DMS53 (cell line): ENCODE data around the gene LOXL1.
"Not testable (repeated sequence)": the region's sequence is repeated elsewhere in the genome, so short reads cannot be mapped to it uniquely, and the experiment has no call there.

Source experiments
- DNase-seq: peaks from one replicate; lab custom pipeline; 2025; lab: John Stamatoyannopoulos, UW

LOXL1 gene

DNA sequence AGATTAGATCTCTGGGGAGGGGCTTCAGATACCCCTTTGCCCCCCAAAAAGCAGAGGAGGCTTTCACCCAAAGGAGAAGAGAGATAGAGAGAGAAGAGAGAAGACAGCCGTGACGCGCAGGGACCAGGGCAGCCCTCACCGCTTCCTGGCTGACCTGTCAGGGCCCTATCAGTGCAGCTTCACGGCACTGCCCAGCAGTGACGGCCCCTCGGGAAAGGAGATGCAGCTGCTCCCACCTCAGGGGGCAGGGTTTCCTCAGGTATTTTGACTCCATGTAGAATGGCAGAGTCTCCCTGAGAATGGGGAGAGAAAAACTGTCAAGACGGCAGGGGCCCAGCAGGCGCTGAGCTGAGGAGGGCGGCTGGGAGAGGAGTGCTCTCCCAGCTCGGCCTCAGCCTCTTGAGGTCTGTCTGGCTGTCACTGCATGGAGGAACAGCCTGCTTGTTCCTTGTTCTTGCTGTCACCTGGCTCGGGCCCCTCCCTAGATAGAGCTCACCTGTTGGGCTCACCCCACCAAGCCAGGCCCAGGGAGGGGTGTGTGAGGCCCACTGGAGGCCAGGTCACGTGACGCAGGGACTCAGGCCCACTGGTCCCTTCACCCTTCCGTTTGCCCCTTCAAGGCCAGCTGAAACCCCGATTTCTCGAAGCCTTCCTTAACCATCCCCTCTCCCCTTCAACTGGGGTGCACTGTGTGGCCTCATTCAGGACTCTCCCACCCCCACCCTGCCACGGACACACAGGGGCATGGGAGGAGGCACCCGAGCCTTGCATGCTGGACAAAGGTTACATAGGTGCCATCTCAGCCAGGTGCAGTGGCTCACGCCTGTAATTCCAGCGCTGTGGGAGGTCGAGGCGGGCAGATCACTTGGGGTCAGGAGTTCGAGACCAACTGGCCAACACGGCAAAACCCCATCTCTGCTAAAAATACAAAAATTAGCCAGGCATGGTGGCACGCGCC is 28.2 kb downstream of the LOXL1 start:
- DNase-seq, result no peak

DNA sequence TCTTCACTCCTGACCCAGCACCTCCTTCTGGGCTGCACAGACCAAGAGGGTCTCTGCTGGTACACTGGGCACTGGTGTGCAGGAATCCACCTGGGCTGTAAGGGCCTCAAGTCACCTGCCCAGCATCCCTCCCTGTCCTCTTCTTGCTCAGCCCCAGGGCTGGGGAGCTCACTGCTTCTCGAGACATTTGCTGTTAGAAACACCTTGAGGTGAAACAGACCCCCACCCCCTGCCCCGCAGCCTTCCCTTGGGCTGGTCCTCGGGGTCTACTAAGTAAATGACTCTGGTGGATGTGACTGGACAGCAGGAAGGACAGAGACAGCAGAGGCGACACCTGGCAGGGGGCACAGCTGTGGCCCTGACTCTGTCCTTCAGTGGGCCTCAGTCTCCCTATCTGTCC is 29.1 kb downstream of the LOXL1 start:
- DNase-seq, result no peak

DNA sequence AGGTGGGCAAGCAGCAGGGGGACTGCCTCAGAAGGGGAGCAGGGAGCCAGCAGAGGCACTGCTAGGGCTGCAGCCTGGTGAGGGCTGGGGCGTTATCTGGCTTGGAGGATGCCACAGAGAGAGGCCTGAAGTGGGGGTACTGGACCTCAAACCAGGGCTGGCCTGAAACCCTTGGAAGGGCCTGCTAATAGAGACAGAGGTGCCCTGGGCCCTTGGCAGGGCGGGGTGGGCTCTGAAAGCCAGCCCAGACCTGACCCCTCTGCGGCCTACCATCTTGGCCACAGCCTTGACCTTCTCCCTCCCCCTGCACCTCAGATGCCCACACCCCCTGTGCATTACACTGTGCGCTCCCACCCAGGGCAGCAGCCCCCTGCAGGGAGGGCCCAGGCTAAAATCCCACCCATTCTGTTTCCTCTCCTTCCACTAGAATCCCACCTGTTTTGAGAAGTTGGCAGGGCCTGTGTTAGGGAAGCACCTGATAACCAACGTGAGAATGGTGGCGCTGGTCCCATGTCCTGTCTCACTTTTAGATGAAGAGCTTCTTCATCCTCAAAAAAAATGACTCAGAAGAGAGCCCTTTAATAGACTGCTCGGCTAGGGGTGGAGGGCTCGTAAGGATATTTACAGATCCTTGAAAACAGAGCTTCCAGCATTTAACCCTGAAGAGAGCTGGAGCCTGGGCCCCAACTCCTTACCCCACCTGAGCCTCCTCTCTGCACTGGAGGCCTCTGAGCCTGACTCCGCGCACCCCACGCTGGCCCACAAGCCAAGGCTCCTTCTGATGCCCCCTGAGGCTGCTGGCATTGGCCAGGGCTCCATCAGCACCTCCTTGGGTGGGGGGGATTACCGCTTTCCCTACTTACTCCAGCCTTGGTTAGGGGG is 29.8 kb downstream of the LOXL1 start:
- no peak for DNase-seq

DNA sequence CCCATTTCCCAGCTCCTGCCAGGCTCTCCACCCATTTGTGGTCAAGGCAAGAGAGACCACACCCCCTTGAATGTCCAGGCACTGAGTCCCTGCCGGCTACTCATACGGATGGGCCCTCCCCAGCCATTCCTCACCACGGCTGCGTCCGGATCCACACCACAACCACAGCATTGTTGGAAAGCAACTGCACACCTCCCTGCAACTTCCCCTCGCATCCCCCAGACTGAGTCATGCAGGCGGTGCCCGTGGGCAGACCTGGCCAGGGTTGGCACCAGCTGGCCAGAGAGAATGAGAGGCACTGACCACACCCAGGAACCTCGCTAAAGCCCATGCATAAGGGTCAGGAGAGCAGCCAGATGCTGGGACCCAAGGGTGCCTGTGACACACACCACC is 30.5 kb downstream of the LOXL1 start:
- DNase-seq, result peak; percentile 4

DNA sequence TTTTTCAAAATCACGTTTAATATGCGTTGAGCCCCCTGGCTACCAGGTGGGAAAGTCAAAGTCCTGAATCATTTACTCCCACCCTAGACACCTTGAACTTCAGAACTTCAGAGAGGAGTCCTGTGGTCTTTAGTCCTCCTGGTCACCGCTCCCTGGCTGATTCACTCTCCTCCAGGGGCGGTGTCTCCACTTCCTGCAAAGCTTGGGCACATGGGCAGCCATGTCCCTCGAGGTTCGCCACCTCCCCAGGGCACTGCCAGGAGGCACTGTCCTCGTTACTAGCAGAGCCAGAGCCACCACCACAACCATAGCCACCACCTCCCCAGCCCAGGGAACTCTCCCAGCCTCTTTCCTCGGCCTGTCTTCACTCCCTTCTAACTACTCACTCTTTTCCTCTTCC is 31.0 kb downstream of the LOXL1 start:
- DNase-seq, result no peak

DNA sequence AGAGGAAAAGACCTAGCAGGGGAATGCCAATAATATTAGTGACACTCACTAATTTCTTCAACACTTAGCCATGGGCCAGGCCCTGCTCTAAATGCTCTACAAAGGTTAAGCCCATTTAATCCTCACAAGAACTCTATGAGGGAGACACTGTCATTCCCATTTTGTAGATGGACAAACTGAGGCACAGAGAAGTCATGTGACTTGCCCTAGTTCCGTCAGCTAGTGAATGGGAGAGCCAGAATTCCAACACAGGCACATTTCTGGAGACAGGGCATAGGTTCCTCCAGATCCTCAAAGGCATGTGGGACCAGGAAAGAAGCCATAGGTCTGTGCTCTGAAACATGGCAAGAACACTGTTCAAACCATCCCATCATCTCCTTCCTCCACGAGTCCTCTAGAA is 31.5 kb downstream of the LOXL1 start:
- DNase-seq, result no peak

DNA sequence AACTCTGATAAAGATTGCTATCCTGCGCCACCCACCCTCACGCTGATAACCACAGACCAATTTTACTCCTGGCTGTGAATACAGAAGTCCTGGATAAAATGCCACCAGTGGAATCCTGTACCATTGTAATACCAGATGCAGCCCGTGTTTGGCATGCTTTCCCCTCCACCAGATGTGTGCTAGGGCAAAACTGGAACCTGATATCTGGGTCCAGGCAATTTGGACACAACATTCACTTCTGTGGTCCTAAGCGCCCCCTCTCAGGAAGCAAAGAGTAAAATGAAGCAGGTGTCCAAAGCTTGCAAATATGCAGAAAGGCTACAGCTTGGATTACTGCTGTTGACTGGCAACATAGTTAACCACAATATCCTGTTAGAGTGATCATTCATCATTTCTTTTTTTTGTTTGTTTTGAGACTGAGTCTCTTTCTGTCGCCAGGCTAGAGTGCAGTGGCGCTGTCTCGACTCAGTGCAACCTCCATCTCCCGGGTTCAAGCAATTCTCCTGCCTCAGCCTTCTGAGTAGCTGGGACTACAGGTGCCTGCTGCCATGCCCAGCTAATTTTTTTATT is 32.8 kb downstream of the LOXL1 start:
- peak; percentile 20 for DNase-seq

DNA sequence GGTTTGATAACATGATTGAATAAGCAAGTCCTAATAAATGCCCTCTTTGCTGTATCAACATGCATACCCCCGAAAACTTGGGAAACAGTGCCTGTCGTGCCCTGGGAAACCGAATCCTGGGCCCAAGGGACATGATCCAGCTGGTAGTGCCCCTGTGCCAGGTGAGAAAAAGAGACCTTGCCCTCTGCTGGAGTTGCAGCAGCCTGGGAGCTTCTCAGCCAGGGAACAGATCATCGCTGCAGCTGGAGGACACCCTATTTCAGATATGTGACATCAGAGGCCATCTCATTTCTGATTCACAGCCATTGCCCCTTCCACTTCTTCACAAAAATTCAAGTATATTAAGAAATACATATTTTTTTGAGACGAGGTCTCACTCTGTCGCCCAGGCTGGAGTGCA is 33.5 kb downstream of the LOXL1 start:
- DNase-seq, result no peak

DNA sequence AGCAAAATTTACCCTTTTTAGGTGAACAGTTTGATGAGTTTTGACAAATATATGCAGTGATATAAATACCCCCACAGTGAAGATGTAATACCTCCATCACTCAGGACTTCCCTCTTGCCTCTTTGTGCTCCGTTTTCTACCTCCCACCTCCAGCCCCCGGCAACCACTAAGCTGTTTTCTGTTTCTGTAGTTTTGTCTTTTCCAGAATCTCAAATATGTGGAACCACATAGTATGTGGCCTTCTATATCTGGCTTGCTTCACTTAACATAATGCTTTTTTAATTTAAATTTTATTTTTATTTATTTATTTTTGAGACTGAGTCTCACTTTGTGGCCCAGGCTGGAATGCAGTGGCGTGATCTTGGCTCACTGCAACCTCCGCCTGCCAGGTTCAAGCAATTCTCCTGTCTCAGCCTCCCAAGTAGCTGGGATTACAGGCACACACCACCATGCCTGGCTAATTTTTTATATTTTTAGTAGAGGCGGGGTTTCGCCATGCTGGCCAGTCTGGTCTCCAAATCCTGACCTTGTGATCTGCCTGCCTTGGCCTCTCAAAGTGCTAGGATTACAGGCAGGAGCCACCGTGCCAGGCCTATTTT is 34.3 kb downstream of the LOXL1 start:
- not testable (repeated sequence) for DNase-seq

DNA sequence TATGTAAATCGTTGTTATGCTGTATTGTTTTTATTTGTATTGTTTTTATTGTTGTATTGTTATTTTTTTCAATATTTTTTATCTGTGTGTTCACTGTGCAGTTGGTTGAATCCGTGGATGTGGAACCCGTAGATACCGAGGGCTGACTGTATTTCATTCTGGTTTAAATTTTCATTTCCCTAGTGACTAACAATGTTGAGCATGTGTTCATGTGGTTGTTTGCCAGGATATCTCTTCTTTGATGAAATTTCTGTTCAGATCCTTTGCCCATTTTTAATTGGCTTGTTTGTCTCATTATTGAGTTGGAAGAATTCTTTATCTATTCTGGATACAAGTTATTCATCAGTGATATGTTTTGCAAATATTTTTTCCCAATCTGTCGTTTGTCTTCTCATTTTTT is 36.2 kb downstream of the LOXL1 start:
- DNase-seq, result no peak

DNA sequence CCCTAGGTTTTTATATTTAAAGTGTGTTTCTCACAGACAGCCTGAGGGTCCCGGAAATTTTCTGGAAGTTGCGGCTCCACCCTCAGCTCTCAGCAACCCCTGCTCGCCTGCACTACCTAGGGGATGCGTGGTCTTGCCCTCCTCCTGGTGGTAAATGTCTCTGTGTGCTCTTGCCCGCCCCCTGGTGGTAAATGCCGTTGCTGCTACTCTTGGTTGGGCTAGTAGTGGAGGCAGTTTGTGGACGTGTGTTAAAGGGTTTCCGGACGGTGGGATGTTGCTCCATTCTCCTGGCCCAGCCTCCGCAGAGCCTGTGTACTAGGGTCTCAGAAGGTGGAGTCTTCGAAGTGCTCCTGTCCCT is 38.5 kb downstream of the LOXL1 start:
- DNase-seq, result peak; percentile 81

DNA sequence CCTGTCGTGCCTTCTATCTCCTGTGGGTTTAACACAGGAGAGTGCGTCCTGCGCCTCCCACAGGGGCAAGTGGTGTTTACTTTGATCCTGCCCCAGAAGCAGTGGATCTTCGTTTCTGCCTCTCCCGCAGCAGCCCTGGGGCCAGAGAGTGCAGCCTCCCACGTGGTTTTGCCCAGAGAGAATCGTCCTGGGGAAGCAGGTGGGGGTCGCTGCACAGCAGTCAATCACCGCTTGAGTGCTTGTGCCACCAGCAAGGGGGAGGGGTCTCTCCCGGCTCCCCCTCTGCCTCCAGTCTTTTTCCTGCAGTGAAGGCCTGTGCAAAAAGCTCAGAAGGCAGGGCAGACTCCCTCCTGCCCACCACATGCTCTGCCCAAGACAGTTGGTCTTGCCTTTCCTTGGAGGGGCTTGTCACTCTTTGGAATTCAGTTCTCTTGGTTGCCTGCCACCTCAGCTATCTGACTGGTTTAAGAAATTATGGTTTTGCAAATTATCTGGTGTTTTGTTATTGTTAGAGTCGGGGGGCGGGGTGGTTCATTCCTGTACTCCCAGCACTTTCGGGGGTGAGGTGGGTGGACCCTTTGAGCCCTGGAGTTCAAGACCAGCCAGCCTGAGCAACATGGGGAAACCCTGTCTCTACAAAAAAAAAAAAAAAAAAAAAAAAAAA is 39.0 kb downstream of the LOXL1 start:
- DNase-seq, result no peak

DNA sequence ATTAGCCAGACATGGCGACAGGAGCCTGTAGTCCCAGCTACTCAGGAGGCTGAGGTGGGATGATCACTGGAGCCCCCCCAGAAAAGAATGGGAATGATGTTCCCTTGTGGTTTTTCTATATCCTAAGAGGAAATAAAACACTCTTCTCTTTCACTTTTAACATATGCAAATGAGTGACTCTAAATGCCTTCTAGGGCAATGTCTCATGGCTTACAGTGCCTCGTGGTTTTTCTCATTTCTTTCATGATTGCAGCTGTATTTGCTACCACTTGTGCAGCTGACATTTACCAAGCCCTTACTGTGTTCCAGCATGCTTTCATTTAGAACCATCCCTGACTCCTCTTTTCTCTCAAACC is 39.5 kb downstream of the LOXL1 start:
- DNase-seq, result peak; percentile 18

DNA sequence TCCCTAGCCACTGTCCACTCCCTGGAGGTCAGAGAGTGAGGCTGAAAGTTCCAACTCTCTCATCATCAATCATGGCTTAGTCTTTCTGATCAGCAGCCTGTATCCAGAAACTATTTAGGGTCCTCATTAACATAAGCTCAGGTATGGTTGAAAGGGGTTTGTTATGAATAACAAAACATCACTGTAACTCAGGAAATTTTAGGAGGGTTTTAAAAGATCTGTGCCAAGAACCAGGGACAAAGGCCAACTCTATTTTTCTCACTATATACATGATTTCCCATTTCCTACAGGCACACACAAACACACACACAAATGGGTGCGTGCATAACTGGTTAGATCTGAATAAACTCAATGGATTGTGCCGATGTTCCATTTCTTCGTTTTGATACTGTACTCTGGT is 42.2 kb downstream of the LOXL1 start:
- DNase-seq, result no peak

DNA sequence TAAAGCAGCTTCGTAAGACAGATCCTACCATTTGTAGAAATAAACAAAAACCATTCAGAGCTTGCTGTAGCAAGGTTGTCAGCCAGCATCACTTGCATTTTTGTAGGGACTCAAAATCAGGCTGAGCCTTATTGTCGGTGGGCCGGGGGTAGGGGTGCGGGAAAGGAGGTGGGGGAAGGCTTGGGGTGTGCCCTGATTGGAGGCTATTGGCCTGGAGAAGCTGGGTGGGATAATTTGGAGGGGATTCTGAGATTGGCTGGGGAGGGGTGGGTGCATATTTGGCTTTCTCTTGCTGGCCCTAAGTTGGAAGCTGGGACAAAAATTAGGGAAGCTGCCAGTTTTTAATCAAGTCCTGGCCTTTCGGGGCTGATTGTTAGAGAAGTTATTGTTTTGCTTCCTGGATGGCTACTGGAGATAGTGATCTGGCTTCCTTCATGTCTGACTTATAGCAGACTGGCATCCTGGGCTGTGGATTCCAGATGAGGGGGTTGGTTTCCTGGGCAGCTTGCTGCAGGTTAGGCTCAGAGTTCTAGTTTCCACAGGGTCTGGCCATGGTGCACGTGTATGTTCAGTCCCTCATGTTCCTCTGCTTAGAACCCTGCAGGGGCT is 43.0 kb downstream of the LOXL1 start:
- DNase-seq, result no peak

DNA sequence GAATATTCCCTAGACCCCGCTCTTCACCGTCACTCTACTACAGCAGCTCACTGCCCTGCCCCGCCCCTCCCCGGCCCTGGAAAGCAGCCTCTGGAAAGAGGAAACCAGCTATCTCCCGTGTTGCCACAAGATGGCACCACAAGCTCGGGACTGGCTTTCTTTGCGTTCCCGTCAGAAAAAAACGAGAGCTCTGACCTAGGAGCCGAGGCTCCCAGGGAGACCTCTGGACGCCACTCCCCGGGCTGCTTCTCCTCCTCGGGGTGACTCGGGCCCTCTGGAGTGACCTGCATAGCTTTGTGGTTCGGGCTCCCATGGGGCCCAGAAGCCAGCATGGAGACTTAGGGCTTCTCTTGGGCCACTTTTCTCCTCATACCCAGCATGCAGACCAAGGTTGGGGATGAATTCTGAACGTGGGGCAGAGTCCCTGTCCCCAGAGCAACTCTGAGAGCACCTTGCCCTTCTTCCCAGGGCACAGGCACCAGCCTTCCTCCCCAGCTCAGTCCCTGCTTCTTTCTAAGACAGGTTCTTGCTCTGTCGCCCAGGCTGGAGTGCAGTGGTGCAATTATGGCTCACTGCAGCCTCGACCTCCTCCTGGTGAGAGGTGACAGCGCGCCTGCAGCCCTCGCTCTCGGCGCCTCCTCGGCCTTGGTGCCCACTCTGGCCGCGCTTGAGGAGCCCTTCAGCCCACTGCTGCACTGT is 46.9 kb downstream of the LOXL1 start:
- peak; percentile 89 for DNase-seq

DNA sequence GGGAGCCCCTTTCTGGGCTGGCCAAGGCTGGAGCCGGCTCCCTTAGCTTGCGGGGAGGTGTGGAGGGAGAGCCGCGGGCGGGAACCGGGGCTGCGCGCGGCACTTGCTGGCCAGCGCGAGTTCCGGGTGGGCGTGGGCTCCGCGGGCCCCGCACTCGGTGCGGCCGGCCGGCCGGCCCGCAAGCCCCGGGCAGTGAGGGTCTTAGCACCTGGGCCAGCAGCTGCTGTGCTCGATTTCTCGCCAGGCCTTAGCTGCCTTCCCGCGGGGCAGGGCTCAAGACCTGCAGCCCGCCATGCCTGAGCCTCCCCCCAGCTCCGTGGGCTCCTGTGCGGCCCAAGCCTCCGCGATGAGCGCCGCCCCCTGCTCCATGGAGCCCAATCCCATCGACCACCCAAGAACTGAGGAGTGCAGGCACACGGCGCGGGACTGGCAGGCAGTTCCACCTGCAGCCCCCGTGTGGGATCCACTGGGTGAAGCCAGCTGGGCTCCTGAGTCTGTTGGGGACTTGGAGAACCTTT is 47.5 kb downstream of the LOXL1 start:
- DNase-seq, result not testable (repeated sequence)

DNA sequence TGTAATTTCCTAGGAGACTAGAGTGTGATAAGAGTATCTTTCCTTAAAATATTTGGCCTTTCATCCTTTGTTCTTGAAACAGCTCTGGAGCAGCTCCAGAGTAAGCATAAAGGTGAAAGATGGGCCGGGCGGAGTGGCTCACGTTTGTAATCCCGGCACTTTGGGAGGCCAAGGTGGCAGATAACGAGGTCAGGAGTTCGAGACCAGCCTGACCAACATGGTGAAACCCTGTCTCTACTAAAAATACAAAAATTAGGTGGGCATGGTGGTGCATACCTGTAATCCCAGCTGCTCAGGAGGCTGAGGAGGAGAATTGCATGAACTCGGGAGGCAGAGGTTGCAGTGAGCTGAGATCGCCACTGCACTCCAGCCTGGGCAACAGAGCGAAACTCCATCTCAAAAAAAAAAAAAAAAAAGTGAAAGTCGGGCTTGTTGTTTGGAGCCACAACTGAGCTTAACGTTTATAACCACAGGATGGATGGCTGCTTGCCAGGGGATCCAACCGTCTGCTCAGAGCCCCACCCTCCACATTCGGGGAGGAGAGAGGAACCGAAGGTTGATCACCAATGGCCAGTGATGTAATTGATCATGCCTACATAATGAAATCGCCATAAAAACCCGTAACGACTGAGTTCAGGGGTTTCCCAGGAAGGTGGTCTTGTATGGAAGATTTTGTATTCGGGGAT is 49.3 kb downstream of the LOXL1 start:
- not testable (repeated sequence) for DNase-seq

DNA sequence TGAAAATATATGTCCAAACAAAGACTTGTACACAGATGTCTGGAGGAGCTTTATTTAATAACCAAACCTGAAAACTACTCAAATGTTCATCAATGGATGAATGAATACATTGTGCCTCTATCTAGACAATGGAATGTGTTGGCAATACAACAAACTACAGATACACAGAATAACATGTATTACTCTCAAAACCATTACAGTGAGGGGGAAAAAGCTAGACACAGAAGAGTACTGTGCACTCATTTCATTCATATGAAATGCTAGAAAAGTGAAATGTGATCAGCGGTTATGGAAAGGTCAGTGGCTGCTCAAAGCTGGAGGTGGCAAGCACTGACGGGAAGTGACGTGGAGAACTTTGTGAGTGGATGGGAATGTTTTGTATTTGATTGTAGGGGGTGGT is 52.6 kb downstream of the LOXL1 start:
- DNase-seq, result no peak

DNA sequence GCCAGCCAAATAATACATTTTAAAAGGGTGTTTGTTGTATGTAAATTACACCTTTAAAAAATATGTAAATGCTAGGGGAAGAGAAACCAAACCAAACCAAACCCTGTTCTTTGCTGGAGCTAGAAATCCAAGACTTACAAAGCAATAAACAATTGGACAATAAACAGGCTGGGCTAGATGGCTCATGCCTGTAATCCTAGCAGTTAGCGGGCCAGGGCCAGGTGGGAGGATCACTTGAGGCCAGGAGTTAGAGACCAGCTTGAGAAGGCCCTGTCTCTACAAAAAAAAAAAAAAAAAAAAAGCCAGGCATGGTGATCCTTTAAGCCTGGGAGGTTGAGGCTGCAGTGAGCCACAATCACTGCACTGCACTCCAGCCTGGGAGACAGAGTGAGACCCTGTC is 53.4 kb downstream of the LOXL1 start:
- DNase-seq, result no peak
